GM23338 (cell line): Measurements from ENCODE around the gene TRMT44. TPM values are rescaled to one million over a fixed set of nuclear protein-coding genes. Genes with fewer than 3 reads are reported as not detected.
"Not testable (repeated sequence)": the region's sequence is repeated elsewhere in the genome, so short reads cannot be mapped to it uniquely, and the experiment has no call there.

Experiments used
- ATAC-seq: fragments of 200-7000 bp; cut with Tn5 transposase; 3 replicates; pipeline ENCODE4 v1.9.1; 2020
- DNase-seq: peaks from one replicate; pipeline ENCODE4 v3.0.0-alpha.2; 2015; ENCODE audit warnings: low spot score
- H2AFZ ChIP-seq: fragments of 200-600 bp; sonication (generic); 2 replicates; pipeline ENCODE4 v1.8.0; 2016; ENCODE audit warnings: antibody characterized with exemption, mild to moderate bottlenecking, moderate library complexity
- H3F3A ChIP-seq: fragments of 200-600 bp; sonication (generic); replicated peaks from 2 replicates; pipeline ENCODE4 v1.8.0; 2017; ENCODE audit warnings: antibody characterized with exemption, mixed run types, low read depth
- H3K27ac ChIP-seq: fragments of 200-600 bp; sonication (generic); 2 replicates; pipeline ENCODE4 v1.6.1; 2016; ENCODE audit warnings: low read depth
- H3K27me3 ChIP-seq: fragments of 200-600 bp; sonication (generic); 2 replicates; pipeline ENCODE4 v1.8.0; 2016; ENCODE audit warnings: mild to moderate bottlenecking, mixed run types, moderate library complexity; ENCODE audit not compliant: insufficient read depth
- H3K36me3 ChIP-seq: fragments of 200-600 bp; sonication (generic); 2 replicates; pipeline ENCODE4 v1.8.0; 2016; ENCODE audit warnings: mild to moderate bottlenecking; ENCODE audit not compliant: insufficient read depth
- H3K4me1 ChIP-seq: fragments of 200-600 bp; sonication (generic); 2 replicates; pipeline ENCODE4 v1.8.0; 2016; ENCODE audit warnings: mild to moderate bottlenecking, moderate library complexity; ENCODE audit not compliant: insufficient read depth
- H3K4me2 ChIP-seq: fragments of 200-600 bp; sonication (generic); 2 replicates; pipeline ENCODE4 v1.7.1; 2017; ENCODE audit warnings: mixed run types
- H3K4me3 ChIP-seq: fragments of 200-600 bp; sonication (generic); 2 replicates; pipeline ENCODE4 v1.6.1; 2016; ENCODE audit warnings: mixed run types
- H3K79me2 ChIP-seq: fragments of 200-600 bp; sonication (generic); replicated peaks from 2 replicates; pipeline ENCODE4 v1.8.0; 2017; ENCODE audit warnings: mild to moderate bottlenecking; ENCODE audit not compliant: insufficient read depth
- H3K9me2 ChIP-seq: fragments of 200-600 bp; sonication (generic); 2 replicates; pipeline ENCODE4 v1.8.0; 2017; ENCODE audit not compliant: insufficient read depth
- H4K20me1 ChIP-seq: fragments of 200-600 bp; sonication (generic); replicated peaks from 2 replicates; pipeline ENCODE4 v1.8.0; 2017; ENCODE audit warnings: mild to moderate bottlenecking; ENCODE audit not compliant: insufficient read depth
- H3K27ac Mint-ChIP-seq: 2 replicates; pipeline ENCODE4 v1.8.0; 2020; ENCODE audit warnings: inconsistent platforms, mild to moderate bottlenecking, moderate library complexity, mixed read lengths
- H3K27me3 Mint-ChIP-seq: 3 replicates; pipeline ENCODE4 v1.8.0; 2022; ENCODE audit warnings: low read depth, mild to moderate bottlenecking, moderate library complexity, mixed read lengths, inconsistent platforms; ENCODE audit not compliant: insufficient read depth, poor library complexity
- H3K36me3 Mint-ChIP-seq: 3 replicates; pipeline ENCODE4 v1.8.0; 2021; ENCODE audit warnings: low read depth, mild to moderate bottlenecking, inconsistent platforms, moderate library complexity, mixed read lengths
- H3K4me1 Mint-ChIP-seq: 3 replicates; pipeline ENCODE4 v1.8.0; 2020; ENCODE audit warnings: mild to moderate bottlenecking, inconsistent platforms, mixed read lengths
- H3K4me3 Mint-ChIP-seq: 3 replicates; pipeline ENCODE4 v1.8.0; 2021; ENCODE audit warnings: moderate library complexity, mild to moderate bottlenecking, inconsistent platforms, mixed read lengths
- H3K9me3 Mint-ChIP-seq: 3 replicates; pipeline ENCODE4 v1.8.0; 2020; ENCODE audit warnings: moderate library complexity, mild to moderate bottlenecking, inconsistent platforms, mixed read lengths
- EZH2phosphoT487 ChIP-seq: fragments of 200-600 bp; sonication (generic); IDR thresholded peaks from one replicate; pipeline ENCODE4 v1.8.1; 2018; ENCODE audit warnings: antibody characterized with exemption; ENCODE audit not compliant: unreplicated experiment
- POLR2AphosphoS5 ChIP-seq: IDR thresholded peaks from 2 replicates; pipeline ENCODE4 v1.6.1; 2016; ENCODE audit warnings: antibody characterized with exemption, low read depth
- STAT1 ChIP-seq: IDR thresholded peaks from one replicate; pipeline ENCODE4 v1.6.1; 2016; ENCODE audit warnings: antibody characterized with exemption; ENCODE audit not compliant: unreplicated experiment
- ZNF114 ChIP-seq: fragments of 250-450 bp; sonication (Bioruptor Pico); IDR thresholded peaks from 2 replicates; pipeline ENCODE4 v1.5.0; 2020; ENCODE audit warnings: mild to moderate bottlenecking, moderate library complexity
- ZNF331 ChIP-seq: fragments of 250-450 bp; sonication (Bioruptor Pico); IDR thresholded peaks from 2 replicates; pipeline ENCODE4 v1.5.0; 2020; ENCODE audit warnings: low read depth, mild to moderate bottlenecking, moderate library complexity
- polyA plus RNA-seq: library from polyadenylated mRNA; unstranded; fragments of >200 nt; fragmentation: Nextera tagmentation; extraction: Ambion mirVana; gene quantifications from 2 replicates; pipeline ENCODE4 v1.2.1, GENCODE V29; 2016
- total RNA-seq: library from RNA; depleted of rRNA; stranded (reverse); fragments of >200 nt; shearing (Covaris generic); gene quantifications from 2 replicates; pipeline ENCODE4 v1.2.3, GENCODE V29; 2014
- TF ChIP-seq, protein P1 (sequence below), 2 experiments: fragments of 200-600 bp in 1 of 2; sonication (generic) in 1 of 2; conservative IDR thresholded peaks; 2 replicates each; pipeline versions ENCODE4 v1.5.1 to v1.6.1; 2016 to 2017; ENCODE audit warnings: antibody characterized with exemption in 2 of 2, low read depth in 2 of 2, mild to moderate bottlenecking in 2 of 2, moderate library complexity in 1 of 2
- TF ChIP-seq, protein P2 (sequence below): fragments of 250-450 bp; sonication (Bioruptor Pico); IDR thresholded peaks from 2 replicates; pipeline ENCODE4 v1.5.0; 2020; ENCODE audit warnings: mild to moderate bottlenecking, moderate library complexity
- TF ChIP-seq, protein P3 (sequence below): IDR thresholded peaks from one replicate; pipeline ENCODE4 v1.6.1; 2018; ENCODE audit warnings: antibody characterized with exemption; ENCODE audit not compliant: unreplicated experiment

TRMT44 gene
- total and polyA plus RNA-seq, 2 experiments from 2014 or later, result 10.3 to 49.8 TPM

DNA sequence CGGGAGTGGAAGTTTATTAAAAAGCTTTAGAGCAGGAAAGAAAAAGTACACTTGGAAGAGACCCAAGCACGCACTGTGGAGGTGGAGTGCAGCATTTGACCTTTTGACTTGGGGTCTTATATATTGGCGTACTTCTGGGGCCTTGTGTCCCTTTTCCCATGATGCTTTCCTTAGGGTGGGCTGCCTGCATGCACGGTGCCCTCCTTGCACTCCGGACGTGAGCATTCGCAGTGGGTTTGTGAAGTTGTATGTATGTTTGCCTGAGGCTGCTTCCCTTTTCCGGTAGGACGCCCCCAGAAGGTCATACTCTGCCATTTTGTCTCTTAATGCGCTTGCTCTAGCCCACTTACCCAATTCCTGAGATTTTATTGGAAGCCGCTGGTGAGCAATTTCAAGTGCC, 39.6 kb downstream of the TRMT44 start:
- no peaks in the 10 kb centered on the region for H3K79me2 ChIP-seq
- Mint-ChIP-seq H3K4me3 (no peak overlapping the region), H3K27ac (no peak overlapping the region), H3K27me3 (peaks cover 5% of the 10 kb centered on the region), H3K9me3 (peaks cover 6% of the 10 kb centered on the region), H3K36me3 (peaks cover 24% of the 10 kb centered on the region), H3K4me1 (peaks cover 24% of the 10 kb centered on the region)
- H3K27me3 ChIP-seq, result no peaks in the 10 kb centered on the region
- H3K36me3 ChIP-seq, result no peaks in the 10 kb centered on the region; the same call in 1 of the 2 replicates
- H3F3A ChIP-seq, result no peaks in the 10 kb centered on the region
- DNase-seq (no peak), ATAC-seq (no peak)
- H2AFZ ChIP-seq, result no peak overlapping the region
- H3K27ac ChIP-seq, result peak overlapping the region; percentile 63; the same call in 1 of the 2 replicates
- H3K4me2 ChIP-seq, result no peak overlapping the region
- TF ChIP-seq, protein P1, sequence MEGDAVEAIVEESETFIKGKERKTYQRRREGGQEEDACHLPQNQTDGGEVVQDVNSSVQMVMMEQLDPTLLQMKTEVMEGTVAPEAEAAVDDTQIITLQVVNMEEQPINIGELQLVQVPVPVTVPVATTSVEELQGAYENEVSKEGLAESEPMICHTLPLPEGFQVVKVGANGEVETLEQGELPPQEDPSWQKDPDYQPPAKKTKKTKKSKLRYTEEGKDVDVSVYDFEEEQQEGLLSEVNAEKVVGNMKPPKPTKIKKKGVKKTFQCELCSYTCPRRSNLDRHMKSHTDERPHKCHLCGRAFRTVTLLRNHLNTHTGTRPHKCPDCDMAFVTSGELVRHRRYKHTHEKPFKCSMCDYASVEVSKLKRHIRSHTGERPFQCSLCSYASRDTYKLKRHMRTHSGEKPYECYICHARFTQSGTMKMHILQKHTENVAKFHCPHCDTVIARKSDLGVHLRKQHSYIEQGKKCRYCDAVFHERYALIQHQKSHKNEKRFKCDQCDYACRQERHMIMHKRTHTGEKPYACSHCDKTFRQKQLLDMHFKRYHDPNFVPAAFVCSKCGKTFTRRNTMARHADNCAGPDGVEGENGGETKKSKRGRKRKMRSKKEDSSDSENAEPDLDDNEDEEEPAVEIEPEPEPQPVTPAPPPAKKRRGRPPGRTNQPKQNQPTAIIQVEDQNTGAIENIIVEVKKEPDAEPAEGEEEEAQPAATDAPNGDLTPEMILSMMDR (conservative IDR thresholded peaks at IDR 0.05; ENCODE audit: low read depth in 2 of 2), result no peak; a peak in 1 of 4 replicates
- TF ChIP-seq EZH2phosphoT487, result no peak
- no peak for TF ChIP-seq POLR2AphosphoS5
- no peak for TF ChIP-seq STAT1
- TF ChIP-seq ZNF114, result no peak
- no peak for TF ChIP-seq ZNF331 (CRISPR knock-in tag)
- TF ChIP-seq, protein P2, sequence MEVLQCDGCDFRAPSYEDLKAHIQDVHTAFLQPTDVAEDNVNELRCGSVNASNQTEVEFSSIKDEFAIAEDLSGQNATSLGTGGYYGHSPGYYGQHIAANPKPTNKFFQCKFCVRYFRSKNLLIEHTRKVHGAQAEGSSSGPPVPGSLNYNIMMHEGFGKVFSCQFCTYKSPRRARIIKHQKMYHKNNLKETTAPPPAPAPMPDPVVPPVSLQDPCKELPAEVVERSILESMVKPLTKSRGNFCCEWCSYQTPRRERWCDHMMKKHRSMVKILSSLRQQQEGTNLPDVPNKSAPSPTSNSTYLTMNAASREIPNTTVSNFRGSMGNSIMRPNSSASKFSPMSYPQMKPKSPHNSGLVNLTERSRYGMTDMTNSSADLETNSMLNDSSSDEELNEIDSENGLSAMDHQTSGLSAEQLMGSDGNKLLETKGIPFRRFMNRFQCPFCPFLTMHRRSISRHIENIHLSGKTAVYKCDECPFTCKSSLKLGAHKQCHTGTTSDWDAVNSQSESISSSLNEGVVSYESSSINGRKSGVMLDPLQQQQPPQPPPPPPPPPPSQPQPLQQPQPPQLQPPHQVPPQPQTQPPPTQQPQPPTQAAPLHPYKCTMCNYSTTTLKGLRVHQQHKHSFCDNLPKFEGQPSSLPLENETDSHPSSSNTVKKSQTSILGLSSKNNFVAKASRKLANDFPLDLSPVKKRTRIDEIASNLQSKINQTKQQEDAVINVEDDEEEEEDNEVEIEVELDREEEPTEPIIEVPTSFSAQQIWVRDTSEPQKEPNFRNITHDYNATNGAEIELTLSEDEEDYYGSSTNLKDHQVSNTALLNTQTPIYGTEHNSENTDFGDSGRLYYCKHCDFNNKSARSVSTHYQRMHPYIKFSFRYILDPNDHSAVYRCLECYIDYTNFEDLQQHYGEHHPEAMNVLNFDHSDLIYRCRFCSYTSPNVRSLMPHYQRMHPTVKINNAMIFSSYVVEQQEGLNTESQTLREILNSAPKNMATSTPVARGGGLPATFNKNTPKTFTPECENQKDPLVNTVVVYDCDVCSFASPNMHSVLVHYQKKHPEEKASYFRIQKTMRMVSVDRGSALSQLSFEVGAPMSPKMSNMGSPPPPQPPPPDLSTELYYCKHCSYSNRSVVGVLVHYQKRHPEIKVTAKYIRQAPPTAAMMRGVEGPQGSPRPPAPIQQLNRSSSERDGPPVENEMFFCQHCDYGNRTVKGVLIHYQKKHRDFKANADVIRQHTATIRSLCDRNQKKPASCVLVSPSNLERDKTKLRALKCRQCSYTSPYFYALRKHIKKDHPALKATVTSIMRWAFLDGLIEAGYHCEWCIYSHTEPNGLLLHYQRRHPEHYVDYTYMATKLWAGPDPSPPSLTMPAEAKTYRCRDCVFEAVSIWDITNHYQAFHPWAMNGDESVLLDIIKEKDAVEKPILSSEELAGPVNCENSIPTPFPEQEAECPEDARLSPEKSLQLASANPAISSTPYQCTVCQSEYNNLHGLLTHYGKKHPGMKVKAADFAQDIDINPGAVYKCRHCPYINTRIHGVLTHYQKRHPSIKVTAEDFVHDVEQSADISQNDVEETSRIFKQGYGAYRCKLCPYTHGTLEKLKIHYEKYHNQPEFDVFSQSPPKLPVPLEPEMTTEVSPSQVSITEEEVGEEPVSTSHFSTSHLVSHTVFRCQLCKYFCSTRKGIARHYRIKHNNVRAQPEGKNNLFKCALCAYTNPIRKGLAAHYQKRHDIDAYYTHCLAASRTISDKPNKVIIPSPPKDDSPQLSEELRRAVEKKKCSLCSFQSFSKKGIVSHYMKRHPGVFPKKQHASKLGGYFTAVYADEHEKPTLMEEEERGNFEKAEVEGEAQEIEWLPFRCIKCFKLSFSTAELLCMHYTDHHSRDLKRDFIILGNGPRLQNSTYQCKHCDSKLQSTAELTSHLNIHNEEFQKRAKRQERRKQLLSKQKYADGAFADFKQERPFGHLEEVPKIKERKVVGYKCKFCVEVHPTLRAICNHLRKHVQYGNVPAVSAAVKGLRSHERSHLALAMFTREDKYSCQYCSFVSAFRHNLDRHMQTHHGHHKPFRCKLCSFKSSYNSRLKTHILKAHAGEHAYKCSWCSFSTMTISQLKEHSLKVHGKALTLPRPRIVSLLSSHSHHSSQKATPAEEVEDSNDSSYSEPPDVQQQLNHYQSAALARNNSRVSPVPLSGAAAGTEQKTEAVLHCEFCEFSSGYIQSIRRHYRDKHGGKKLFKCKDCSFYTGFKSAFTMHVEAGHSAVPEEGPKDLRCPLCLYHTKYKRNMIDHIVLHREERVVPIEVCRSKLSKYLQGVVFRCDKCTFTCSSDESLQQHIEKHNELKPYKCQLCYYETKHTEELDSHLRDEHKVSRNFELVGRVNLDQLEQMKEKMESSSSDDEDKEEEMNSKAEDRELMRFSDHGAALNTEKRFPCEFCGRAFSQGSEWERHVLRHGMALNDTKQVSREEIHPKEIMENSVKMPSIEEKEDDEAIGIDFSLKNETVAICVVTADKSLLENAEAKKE, result no peak
- TF ChIP-seq, protein P3, sequence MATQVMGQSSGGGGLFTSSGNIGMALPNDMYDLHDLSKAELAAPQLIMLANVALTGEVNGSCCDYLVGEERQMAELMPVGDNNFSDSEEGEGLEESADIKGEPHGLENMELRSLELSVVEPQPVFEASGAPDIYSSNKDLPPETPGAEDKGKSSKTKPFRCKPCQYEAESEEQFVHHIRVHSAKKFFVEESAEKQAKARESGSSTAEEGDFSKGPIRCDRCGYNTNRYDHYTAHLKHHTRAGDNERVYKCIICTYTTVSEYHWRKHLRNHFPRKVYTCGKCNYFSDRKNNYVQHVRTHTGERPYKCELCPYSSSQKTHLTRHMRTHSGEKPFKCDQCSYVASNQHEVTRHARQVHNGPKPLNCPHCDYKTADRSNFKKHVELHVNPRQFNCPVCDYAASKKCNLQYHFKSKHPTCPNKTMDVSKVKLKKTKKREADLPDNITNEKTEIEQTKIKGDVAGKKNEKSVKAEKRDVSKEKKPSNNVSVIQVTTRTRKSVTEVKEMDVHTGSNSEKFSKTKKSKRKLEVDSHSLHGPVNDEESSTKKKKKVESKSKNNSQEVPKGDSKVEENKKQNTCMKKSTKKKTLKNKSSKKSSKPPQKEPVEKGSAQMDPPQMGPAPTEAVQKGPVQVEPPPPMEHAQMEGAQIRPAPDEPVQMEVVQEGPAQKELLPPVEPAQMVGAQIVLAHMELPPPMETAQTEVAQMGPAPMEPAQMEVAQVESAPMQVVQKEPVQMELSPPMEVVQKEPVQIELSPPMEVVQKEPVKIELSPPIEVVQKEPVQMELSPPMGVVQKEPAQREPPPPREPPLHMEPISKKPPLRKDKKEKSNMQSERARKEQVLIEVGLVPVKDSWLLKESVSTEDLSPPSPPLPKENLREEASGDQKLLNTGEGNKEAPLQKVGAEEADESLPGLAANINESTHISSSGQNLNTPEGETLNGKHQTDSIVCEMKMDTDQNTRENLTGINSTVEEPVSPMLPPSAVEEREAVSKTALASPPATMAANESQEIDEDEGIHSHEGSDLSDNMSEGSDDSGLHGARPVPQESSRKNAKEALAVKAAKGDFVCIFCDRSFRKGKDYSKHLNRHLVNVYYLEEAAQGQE, result no peak
- peaks cover 13% of the 10 kb centered on the region for H3K4me1 ChIP-seq
- H3K4me3 ChIP-seq, result no peak overlapping the region
- no peaks in the 10 kb centered on the region for H3K9me2 ChIP-seq
- no peaks in the 10 kb centered on the region for H4K20me1 ChIP-seq

DNA sequence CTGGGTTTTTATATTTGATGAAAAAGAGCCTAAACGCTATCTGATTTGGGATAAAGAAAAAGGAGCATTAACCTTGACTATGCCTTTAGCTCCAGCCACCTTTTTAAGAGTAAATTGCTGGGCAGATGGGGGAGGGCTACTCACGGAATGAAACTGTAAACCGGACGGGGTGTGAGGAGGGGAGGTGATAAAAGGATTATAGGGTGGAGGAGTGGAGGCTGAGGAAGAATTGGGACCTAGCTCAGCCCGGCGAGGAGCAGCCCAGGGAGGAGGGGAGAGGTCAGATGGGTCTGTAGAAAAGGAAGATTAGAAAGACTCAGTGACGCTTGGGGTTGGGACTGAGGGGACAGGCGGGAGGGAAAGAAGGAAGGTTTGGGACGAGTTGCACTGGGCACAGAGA, 46.1 kb downstream of the TRMT44 start:
- H3K27me3 ChIP-seq, H3K9me2 ChIP-seq, H3K4me3 Mint-ChIP-seq, H3K27ac Mint-ChIP-seq, H3F3A ChIP-seq, H3K27ac ChIP-seq, H3K4me2 ChIP-seq, H3K79me2 ChIP-seq, ATAC-seq, DNase-seq, H4K20me1 ChIP-seq, H3K4me1 ChIP-seq, H2AFZ ChIP-seq, H3K4me3 ChIP-seq, H3K36me3 ChIP-seq: not testable (repeated sequence)
- peaks cover 54% of the 10 kb centered on the region for H3K9me3 Mint-ChIP-seq
- H3K4me1 Mint-ChIP-seq, result peaks cover 11% of the 10 kb centered on the region
- peaks cover 64% of the 10 kb centered on the region for H3K36me3 Mint-ChIP-seq
- peaks cover 13% of the 10 kb centered on the region for H3K27me3 Mint-ChIP-seq
